ENCODE measurements around the gene PLLP. TPM values are rescaled to one million over a fixed set of nuclear protein-coding genes. Genes with fewer than 3 reads are reported as not detected.

Gene PLLP
- polyA plus RNA-seq, 3 donors, result 0.52 to 1.2 (median 0.97) TPM

DNA sequence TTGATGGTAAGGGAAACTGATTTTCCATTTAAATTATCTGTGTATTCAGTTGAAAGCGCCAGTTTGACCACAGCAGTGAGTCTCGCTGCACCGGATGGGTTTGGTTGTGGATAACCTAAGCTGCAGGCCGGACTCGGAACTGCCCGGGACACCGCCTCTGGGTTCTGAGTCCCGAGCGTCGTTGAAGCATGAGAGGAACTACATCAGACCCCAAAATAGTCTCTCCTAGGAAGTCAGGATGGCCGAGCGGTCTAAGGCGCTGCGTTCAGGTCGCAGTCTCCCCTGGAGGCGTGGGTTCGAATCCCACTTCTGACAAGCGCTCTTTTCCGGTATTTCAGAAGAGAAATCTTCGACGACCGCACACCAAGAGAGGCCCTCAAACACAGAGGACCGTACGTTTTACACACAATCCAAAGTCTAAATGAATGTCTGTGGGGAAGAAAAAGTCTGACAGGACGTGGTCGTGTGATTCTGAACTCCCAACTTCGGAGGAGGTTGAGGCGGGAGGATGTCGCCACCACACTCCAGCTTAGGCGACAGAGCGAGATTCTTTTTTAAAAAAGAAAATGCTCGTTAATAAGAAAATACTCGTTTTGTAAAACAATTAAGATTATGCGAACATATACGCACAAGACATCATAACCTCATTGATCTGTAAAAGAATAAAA is 15.4 kb upstream of the PLLP start:
- H3K27me3 Mint-ChIP-seq (ENCODE audit: low read depth in 3 of 3), result peaks cover 10 to 14% (median 13%) of the 10 kb centered on the region in 3 donors
- H3K4me1 Mint-ChIP-seq, result peaks cover 4% of the 10 kb centered on the region
- WGBS (ENCODE audit: insufficient coverage), result under 1% methylated on average over 19 of the region's 35 CpGs
- H3K27ac Mint-ChIP-seq, result no peak overlapping the region
- Histone ChIP-seq H3K9ac (ENCODE audit: insufficient read depth, low read length, poor library complexity, severe bottlenecking) (peak overlapping the region; percentile 60), H3K4me2 (replicated peaks; ENCODE audit: extremely low read depth, low read length, poor library complexity, severe bottlenecking) (peak overlapping the region; percentile 83), H3K4me3 (replicated peaks in 1 of 3; ENCODE audit: low read depth in 2 of 3, low read length in 3 of 3) (peak overlapping the region; percentile 56 to 87 (median 59)), H2AFZ (ENCODE audit: insufficient read depth, low read depth, low read length, poor library complexity, severe bottlenecking) (peak overlapping the region; percentile 74), H3K27me3 (ENCODE audit: control insufficient read depth in 2 of 2, insufficient read depth in 2 of 2, low read length in 2 of 2) (no peaks in the 10 kb centered on the region), H3K79me2 (ENCODE audit: insufficient read depth, low read length) (no peaks in the 10 kb centered on the region), H3K4me1 (ENCODE audit: control insufficient read depth in 1 of 2, insufficient read depth in 2 of 2, low read length in 2 of 2) (peaks cover 19 to 20% of the 10 kb centered on the region in 2 donors), H3K27ac (ENCODE audit: low read depth in 1 of 2, low read length in 2 of 2) (peak overlapping the region; percentile 80), H3K36me3 (replicated peaks in 1 of 2; ENCODE audit: control insufficient read depth in 1 of 2, insufficient read depth in 2 of 2, low read length in 2 of 2) (no peaks in the 10 kb centered on the region), H3K9me3 (replicated peaks in 1 of 2; ENCODE audit: control insufficient read depth in 1 of 2, insufficient read depth in 1 of 2, low read length in 2 of 2) (no peaks in the 10 kb centered on the region), H4K20me1 (ENCODE audit: insufficient read depth, low read length) (no peaks in the 10 kb centered on the region)
- H3K36me3 Mint-ChIP-seq, result no peaks in the 10 kb centered on the region
- intact Hi-C loops (cut with micrococcal nuclease), result loop anchor here (1.0 to 10.0 kb wide), 4 partner anchors 53 to 435 kb away; partner anchors contain the start of genes ARL2BP (in 1 of the 2) and KATNB1 (in 1 of the 2)
- peaks cover 0 to 2% (median 0%) of the 10 kb centered on the region in 7 donors for H3K9me3 Mint-ChIP-seq
- TF ChIP-seq, protein P1, sequence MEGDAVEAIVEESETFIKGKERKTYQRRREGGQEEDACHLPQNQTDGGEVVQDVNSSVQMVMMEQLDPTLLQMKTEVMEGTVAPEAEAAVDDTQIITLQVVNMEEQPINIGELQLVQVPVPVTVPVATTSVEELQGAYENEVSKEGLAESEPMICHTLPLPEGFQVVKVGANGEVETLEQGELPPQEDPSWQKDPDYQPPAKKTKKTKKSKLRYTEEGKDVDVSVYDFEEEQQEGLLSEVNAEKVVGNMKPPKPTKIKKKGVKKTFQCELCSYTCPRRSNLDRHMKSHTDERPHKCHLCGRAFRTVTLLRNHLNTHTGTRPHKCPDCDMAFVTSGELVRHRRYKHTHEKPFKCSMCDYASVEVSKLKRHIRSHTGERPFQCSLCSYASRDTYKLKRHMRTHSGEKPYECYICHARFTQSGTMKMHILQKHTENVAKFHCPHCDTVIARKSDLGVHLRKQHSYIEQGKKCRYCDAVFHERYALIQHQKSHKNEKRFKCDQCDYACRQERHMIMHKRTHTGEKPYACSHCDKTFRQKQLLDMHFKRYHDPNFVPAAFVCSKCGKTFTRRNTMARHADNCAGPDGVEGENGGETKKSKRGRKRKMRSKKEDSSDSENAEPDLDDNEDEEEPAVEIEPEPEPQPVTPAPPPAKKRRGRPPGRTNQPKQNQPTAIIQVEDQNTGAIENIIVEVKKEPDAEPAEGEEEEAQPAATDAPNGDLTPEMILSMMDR (IDR thresholded peaks at IDR 0.05), result no peak
- no peak overlapping the region for H3K4me3 Mint-ChIP-seq
- DNase-seq, result peak; percentile 90 to 94 (median 93)

DNA sequence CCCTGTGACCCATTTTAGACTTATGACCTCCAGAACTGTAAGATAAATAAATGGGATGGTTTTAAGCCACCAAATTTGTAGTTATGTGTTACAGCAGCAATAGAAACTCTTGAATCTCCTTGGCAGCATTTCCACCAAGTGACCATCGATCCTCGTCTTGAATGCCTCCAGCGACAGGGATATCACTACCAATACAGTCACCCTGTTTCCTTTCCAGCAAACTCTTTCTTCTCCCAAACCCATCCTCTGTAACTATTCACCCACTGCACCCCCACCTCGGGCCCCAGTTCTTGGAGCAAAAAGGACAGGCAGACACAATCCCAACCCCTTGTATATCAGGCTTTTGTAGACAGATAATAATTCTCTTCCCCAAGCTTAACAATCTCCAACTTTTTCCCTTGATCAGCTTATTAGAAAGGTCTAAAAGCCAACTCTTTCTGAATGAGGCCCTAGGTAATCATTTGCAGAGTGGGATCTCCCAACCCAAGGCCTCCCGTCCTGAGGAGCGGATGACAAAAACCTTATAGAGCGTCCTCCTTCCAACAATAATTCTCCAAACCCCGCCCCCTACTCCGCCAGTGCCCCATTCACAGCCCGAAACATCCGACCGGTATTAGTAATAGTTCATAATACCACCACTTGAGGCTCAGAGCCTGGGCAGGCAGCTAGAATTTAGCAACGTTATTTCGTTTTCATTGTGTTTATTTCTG is 14.7 kb upstream of the PLLP start:
- intact Hi-C loops (cut with micrococcal nuclease), result loop anchor here in 1 of 2 donors (5.0 kb wide), 1 partner anchor 52 kb away; the partner anchor contains the start of gene ARL2BP
- H3K27ac Mint-ChIP-seq, result no peak overlapping the region
- Histone ChIP-seq H3K4me1 (ENCODE audit: control insufficient read depth in 1 of 2, insufficient read depth in 2 of 2, low read length in 2 of 2) (peaks cover 19 to 20% of the 10 kb centered on the region in 2 donors), H3K79me2 (ENCODE audit: insufficient read depth, low read length) (no peaks in the 10 kb centered on the region), H3K4me2 (replicated peaks; ENCODE audit: extremely low read depth, low read length, poor library complexity, severe bottlenecking) (peak overlapping the region; percentile 83), H3K9me3 (replicated peaks in 1 of 2; ENCODE audit: control insufficient read depth in 1 of 2, insufficient read depth in 1 of 2, low read length in 2 of 2) (no peaks in the 10 kb centered on the region), H2AFZ (ENCODE audit: insufficient read depth, low read depth, low read length, poor library complexity, severe bottlenecking) (peak overlapping the region; percentile 74), H3K9ac (ENCODE audit: insufficient read depth, low read length, poor library complexity, severe bottlenecking) (peak overlapping the region; percentile 60), H3K36me3 (replicated peaks in 1 of 2; ENCODE audit: control insufficient read depth in 1 of 2, insufficient read depth in 2 of 2, low read length in 2 of 2) (no peaks in the 10 kb centered on the region), H3K27ac (ENCODE audit: low read depth in 1 of 2, low read length in 2 of 2) (peak overlapping the region; percentile 80), H4K20me1 (ENCODE audit: insufficient read depth, low read length) (no peaks in the 10 kb centered on the region), H3K4me3 (replicated peaks in 1 of 3; ENCODE audit: low read depth in 2 of 3, low read length in 3 of 3) (peak overlapping the region; percentile 56 to 87 (median 59)), H3K27me3 (ENCODE audit: control insufficient read depth in 2 of 2, insufficient read depth in 2 of 2, low read length in 2 of 2) (no peaks in the 10 kb centered on the region)
- H3K9me3 Mint-ChIP-seq, result peaks cover 0 to 2% (median 0%) of the 10 kb centered on the region in 7 donors
- H3K36me3 Mint-ChIP-seq, result no peaks in the 10 kb centered on the region
- WGBS (ENCODE audit: insufficient coverage), result 36% methylated on average over 8 of the region's 14 CpGs
- no peak for DNase-seq
- peaks cover 7 to 14% (median 8%) of the 10 kb centered on the region in 3 donors for H3K27me3 Mint-ChIP-seq (ENCODE audit: low read depth in 3 of 3)
- H3K4me3 Mint-ChIP-seq, result peak overlapping the region in 1 of 2 donors; percentile 6
- peaks cover 4% of the 10 kb centered on the region for H3K4me1 Mint-ChIP-seq
- TF ChIP-seq, protein P1 (IDR thresholded peaks at IDR 0.05), result peak; percentile 35

Data from CD14-positive monocyte (primary cell).